Activated naive CD8-positive, alpha-beta T cell treated with anti-CD3 and anti-CD28 coated beads, Interleukin-2, amount 10 ng/mL, durations not matched to agents 7 days and 5 days (primary cell): ENCODE data around the gene HIP1R. TPM values are rescaled to one million over a fixed set of nuclear protein-coding genes. Genes with fewer than 3 reads are reported as not detected.
"Not testable (repeated sequence)": the region's sequence is repeated elsewhere in the genome, so short reads cannot be mapped to it uniquely, and the experiment has no call there.

Experiments
- ATAC-seq: fragments of 150-1000 bp; cut with Tn5 transposase; one replicate; pipeline ENCODE4 v1.10.0; 2021; ENCODE audit warnings: low read depth, moderate library complexity
- POLR2A ChIA-PET: fragments of 350-600 bp; sonication (Branson Sonifier 250); formaldehyde crosslinking; loops from one replicate; lab custom pipeline; 2021; ENCODE audit warnings: antibody characterized with exemption; lab: Charles Lee
- DNase-seq: peaks from one replicate; pipeline ENCODE4 v3.0.0; 2021
- H3K27ac Mint-ChIP-seq: one replicate; pipeline ENCODE4 v1.8.0; 2022; ENCODE audit warnings: mild to moderate bottlenecking, mixed read lengths
- H3K27me3 Mint-ChIP-seq: one replicate; pipeline ENCODE4 v1.8.0; 2022; ENCODE audit warnings: mild to moderate bottlenecking, moderate library complexity, mixed read lengths
- H3K36me3 Mint-ChIP-seq: one replicate; pipeline ENCODE4 v1.8.0; 2021; ENCODE audit warnings: mild to moderate bottlenecking, mixed read lengths
- H3K4me1 Mint-ChIP-seq: one replicate; pipeline ENCODE4 v1.8.0; 2021; ENCODE audit warnings: mixed read lengths
- H3K4me3 Mint-ChIP-seq: one replicate; pipeline ENCODE4 v1.8.0; 2022; ENCODE audit warnings: mild to moderate bottlenecking, moderate library complexity, mixed read lengths
- H3K9me3 Mint-ChIP-seq: one replicate; pipeline ENCODE4 v1.8.0; 2021; ENCODE audit warnings: mixed read lengths
- total RNA-seq, 2 experiments: library from RNA; stranded (reverse); gene quantifications; one replicate each; pipeline ENCODE4 v1.2.3, GENCODE V29; 2021

HIP1R gene
- total RNA-seq, 2 experiments from 2014 or later: 54.7 to 57.8 TPM

DNA sequence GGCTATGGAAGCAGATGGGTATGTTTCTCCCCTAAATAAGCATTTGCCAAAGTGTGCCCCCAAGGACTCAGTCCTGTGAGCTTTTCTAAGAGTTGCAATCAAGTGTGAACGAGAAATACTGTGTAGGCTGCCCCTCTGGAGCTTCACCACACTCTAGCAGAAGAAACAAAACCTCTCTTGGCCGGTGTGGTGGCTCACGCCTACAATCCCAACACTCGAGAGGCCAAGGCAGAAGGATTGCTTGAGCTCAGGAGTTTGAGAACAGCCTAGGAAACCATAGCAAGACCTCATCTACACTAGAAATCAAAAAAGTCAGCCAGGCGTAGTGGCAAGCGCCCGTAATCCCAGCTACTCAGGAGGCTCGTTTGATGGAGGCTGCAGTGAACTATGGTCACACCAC is 50.9 kb downstream of the HIP1R start:
- peaks cover 15% of the 10 kb centered on the region for H3K36me3 Mint-ChIP-seq
- ATAC-seq: no peak
- no peaks in the 10 kb centered on the region for H3K27me3 Mint-ChIP-seq
- no peak overlapping the region for H3K4me3 Mint-ChIP-seq
- H3K9me3 Mint-ChIP-seq: no peaks in the 10 kb centered on the region
- no peak for DNase-seq
- POLR2A ChIA-PET: interaction anchor here (0.7 to 1.2 kb wide), 3 partner anchors 11 to 347 kb away, joined by 3 to 5 read pairs (median 3); partner anchors contain the start of genes MPHOSPH9 and MTRFR
- peaks cover 73% of the 10 kb centered on the region for H3K4me1 Mint-ChIP-seq
- no peak overlapping the region for H3K27ac Mint-ChIP-seq

DNA sequence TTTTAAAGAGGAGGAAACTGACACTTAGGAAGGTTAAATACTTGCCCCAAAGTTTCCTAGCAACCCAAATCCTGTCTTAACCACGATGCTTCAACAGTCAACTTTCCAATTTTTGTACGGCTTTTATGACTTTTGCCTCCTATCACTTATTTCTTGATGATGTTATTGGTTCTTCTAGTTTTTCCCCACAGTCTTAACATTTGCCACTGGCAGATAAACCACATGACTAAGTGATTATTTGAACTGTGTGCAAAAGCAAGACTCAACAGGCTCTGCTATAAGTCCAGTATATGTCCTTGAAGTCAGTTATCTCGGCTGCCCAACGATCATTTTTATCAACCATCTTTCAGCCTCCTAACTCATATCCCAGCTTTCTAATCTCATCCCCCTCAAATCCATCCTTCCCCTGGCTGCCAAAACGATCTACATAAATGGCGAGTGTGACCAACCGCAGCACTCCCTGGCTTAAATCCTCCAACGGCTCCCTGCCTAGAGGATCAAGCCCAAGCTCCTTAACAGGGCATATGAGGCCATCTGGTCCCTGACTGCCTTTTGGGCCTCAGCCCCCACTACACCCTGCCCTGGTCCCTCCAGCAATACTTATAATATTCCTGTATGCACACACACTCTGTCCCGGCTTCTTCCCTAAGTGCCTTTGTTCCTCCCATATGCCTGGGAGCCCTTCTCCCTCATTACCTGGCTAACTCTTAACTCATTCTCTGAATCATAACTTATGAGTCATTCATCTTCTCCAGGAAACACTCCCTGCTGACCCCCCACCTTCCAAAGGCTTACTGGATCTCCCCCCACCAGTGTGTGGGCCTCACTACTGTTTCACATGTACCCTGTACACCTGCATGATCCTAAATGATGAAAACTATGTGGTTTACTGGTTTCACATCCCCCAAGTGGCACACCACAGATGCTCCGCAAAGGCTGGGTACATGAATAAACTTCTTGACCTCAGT is 51.9 kb downstream of the HIP1R start:
- POLR2A ChIA-PET: interaction anchor here (1.2 to 2.8 kb wide), 4 partner anchors 11 to 346 kb away, joined by 3 to 14 read pairs (median 9); partner anchors contain the start of genes MPHOSPH9 and MTRFR
- peak; percentile 40 for ATAC-seq
- Mint-ChIP-seq H3K36me3 (peaks cover 15% of the 10 kb centered on the region), H3K4me1 (peaks cover 73% of the 10 kb centered on the region), H3K4me3 (peak overlapping the region; percentile 88), H3K9me3 (no peaks in the 10 kb centered on the region), H3K27me3 (no peaks in the 10 kb centered on the region), H3K27ac (peak overlapping the region; percentile 97)
- no peak for DNase-seq

DNA sequence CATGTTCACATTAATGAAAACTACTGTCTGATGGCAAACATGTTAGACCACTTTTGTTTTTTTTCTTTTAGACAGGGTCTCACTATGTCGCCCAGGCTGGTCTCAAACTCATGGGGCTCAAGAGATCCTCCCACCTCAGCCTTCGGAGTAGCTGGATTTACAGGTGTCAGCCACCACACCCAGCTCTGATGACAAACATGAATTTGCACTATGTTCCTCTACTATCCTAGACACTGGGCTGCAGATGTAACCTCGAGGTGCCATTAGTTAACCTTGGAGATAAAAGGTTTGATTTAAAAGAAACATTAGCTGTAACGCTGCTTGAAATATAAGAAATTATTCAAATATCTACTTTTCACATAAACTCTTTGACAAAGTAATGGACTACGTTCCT is 52.6 kb downstream of the HIP1R start:
- Mint-ChIP-seq H3K9me3 (no peaks in the 10 kb centered on the region), H3K4me3 (peak overlapping the region; percentile 88), H3K4me1 (peaks cover 73% of the 10 kb centered on the region), H3K36me3 (peaks cover 18% of the 10 kb centered on the region), H3K27ac (peak overlapping the region; percentile 97), H3K27me3 (no peaks in the 10 kb centered on the region)
- ATAC-seq (peak; percentile 5), DNase-seq (no peak)
- POLR2A ChIA-PET: interaction anchor here (1.3 to 2.8 kb wide), 5 partner anchors 10 to 23 kb away, joined by 4 to 14 read pairs (median 6); no protein-coding TSS in a partner anchor

GRCh38 chr12:122888232-122888752 is 53.0 kb downstream of the HIP1R start:
- Mint-ChIP-seq H3K27ac (peak overlapping the region; percentile 97), H3K27me3 (no peaks in the 10 kb centered on the region), H3K36me3 (peaks cover 16% of the 10 kb centered on the region), H3K4me3 (peak overlapping the region; percentile 88), H3K4me1 (peaks cover 69% of the 10 kb centered on the region), H3K9me3 (no peaks in the 10 kb centered on the region)
- DNase-seq (no peak), ATAC-seq (peak; percentile 75)
- POLR2A ChIA-PET: interaction anchor here (1.3 to 2.8 kb wide), 5 partner anchors 10 to 23 kb away, joined by 4 to 14 read pairs (median 6); no protein-coding TSS in a partner anchor

- Mint-ChIP-seq H3K27ac (peak overlapping the region; percentile 72), H3K4me1 (peaks cover 73% of the 10 kb centered on the region), H3K36me3 (peaks cover 7% of the 10 kb centered on the region), H3K9me3 (no peaks in the 10 kb centered on the region), H3K27me3 (no peaks in the 10 kb centered on the region), H3K4me3 (peak overlapping the region; percentile 65)
- POLR2A ChIA-PET: interaction anchor here (0.7 to 2.8 kb wide), 3 partner anchors 8 to 86 kb away, joined by 3 to 14 read pairs (median 3); no protein-coding TSS in a partner anchor
- no peak for ATAC-seq
- DNase-seq: no peak
Measured at GRCh38 chr12:122889761-122890520, 54.7 kb downstream of the HIP1R start.

DNA sequence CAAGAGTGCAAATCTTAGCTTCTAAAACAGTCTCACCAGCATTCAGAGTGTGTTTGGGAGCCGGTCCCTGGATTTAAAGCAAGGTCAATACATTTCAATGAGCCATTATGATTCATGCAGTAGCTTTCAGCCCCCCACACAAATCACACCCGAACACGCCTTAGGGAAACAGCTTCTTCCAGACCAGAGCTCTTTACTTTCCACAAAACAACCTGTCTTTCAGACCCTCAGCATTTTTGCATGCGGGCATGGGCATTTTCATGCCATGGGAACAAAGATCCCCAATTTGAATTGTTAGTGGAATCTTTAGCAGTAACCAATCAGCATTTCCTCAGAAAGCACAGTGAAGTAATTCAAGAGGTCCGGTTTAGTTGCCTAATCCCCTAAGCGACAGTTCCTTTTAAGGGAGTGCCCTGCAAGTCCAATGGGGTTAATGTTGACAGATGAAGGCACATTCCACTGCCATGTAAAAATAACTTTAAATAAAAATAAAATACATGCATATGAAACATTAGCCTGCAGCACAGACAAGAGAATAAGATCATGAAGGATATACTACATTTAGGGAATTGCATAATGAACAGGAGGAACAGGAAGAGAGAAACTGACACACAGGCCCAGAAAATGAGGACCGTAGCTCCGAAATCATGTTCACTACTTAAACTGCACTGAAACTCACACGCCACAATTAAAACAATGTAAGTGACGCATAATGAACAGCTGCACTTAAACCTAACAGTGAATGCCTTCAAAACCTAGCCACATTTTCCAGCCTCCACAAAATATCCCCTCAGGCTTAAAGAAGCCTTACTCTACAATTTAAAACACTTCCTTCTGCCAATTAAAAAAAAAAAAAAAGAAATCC is 56.6 kb downstream of the HIP1R start:
- POLR2A ChIA-PET: no interaction called here
- no peak for ATAC-seq
- H3K4me3 Mint-ChIP-seq: no peak overlapping the region

GRCh38 chr12:122892724-122893123 is 57.5 kb downstream of the HIP1R start:
- H3K27me3 Mint-ChIP-seq, POLR2A ChIA-PET, H3K27ac Mint-ChIP-seq, DNase-seq, ATAC-seq, H3K9me3 Mint-ChIP-seq, H3K36me3 Mint-ChIP-seq: not testable (repeated sequence)
- Mint-ChIP-seq H3K4me3 (peak overlapping the region; percentile 19), H3K4me1 (peaks cover 74% of the 10 kb centered on the region)

More for the DNA sequence above, 56.6 kb downstream of the HIP1R start:
- H3K9me3 Mint-ChIP-seq: no peaks in the 10 kb centered on the region
- no peaks in the 10 kb centered on the region for H3K27me3 Mint-ChIP-seq
- peaks cover 7% of the 10 kb centered on the region for H3K36me3 Mint-ChIP-seq
- DNase-seq: no peak
- H3K4me1 Mint-ChIP-seq: peaks cover 77% of the 10 kb centered on the region
- H3K27ac Mint-ChIP-seq: no peak overlapping the region

DNA sequence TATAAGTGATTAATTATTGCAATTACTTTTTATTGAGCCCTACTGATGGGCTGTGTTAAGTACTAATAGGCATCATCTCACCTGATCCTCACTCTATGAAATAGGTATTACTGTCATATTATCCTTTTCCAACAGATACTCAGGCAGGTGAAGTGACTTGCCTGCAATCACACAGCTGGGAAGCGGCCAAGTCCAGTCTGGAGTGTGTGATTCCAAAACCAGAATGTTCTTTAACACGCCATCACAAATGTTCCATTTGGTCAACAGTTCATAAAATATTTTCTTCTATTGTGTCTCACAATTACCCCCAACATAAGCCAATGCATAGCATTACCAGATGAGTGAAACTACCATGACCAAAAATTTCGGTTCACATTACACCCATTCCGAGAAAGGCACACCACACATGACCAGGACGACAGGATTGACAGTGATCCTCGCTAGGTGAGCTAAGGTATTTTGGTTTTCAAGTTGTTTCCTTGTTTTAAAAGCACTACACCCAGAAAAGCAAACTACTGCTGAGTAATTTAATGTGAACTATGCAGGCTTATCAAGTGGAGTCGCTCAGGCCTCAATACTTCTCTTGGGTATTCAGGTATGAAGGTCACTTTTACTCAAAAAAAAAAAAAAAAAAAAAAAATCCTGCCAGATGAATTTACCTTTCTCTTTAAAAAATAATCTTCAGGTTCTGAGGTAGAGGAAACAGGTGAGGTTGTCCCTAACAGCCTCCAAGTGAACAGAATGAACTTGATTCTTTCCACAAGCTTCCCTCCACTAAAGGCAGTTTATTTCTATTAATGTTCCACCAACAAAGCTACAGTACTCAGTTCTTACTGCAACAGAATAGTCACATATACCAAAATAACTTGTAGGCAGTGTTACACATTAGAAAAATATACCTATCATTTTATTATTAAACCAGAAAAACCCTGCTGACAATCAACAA is 58.2 kb downstream of the HIP1R start:
- Mint-ChIP-seq H3K4me1 (peaks cover 75% of the 10 kb centered on the region), H3K27ac (no peak overlapping the region), H3K4me3 (peak overlapping the region; percentile 90), H3K36me3 (peaks cover 7% of the 10 kb centered on the region), H3K27me3 (no peaks in the 10 kb centered on the region), H3K9me3 (no peaks in the 10 kb centered on the region)
- POLR2A ChIA-PET: interaction anchor here (1.4 to 1.5 kb wide), 3 partner anchors 17 to 73 kb away, joined by 4 to 5 read pairs (median 5); partner anchors contain the start of gene ABCB9
- DNase-seq: no peak
- no peak for ATAC-seq

DNA sequence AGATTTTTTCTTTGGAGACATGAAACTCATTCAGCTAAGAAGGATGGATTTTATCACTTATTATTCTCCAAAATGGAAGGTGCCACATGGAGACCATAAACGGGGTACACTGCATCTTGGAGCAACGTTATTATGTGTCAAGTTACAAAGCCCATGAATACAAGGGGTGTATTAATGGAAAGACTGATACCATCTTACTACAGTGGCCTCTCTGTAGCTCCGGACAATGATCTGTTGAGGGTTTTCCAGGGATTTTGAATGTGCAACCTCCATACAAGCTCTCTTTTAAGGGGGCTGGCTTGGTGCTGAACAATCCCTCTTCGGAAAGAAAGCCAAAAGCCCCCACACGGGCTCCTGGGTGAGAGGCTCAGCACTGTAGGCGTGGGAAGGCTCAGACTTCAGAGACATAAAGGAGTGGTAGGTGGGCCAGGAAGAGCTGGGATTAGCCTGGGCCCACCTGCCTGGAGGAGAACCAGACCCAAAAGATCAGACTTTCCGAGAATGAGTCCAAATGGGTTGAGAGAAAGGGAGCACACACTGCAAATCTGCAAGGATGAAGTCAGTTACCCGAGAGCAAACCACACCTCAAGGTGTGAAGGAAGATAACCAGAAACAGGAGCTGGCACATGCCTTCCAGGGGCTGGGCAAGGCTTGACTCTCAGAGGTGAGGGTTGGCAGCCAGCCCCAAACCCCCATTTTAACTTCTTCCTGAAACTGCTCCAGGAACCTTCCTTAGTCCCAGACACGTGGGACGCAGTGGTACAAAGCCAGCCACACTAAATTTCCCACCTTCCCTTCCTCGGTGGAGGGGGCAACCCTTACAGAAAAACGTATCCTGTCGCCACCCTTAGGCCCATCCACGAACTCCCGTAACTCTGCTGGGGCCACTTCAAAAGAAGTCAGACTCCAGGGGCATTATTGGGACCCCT is 59.2 kb downstream of the HIP1R start:
- peak overlapping the region; percentile 90 for H3K27ac Mint-ChIP-seq
- H3K4me1 Mint-ChIP-seq: peaks cover 74% of the 10 kb centered on the region
- peaks cover 7% of the 10 kb centered on the region for H3K36me3 Mint-ChIP-seq
- H3K27me3 Mint-ChIP-seq: no peaks in the 10 kb centered on the region
- no peak for DNase-seq
- peak overlapping the region; percentile 90 for H3K4me3 Mint-ChIP-seq
- no peaks in the 10 kb centered on the region for H3K9me3 Mint-ChIP-seq
- POLR2A ChIA-PET: interaction anchor here (1.1 to 1.5 kb wide), 6 partner anchors 12 to 339 kb away, joined by 3 to 5 read pairs (median 4); partner anchors contain the start of genes ABCB9, MTRFR and OGFOD2
- ATAC-seq: no peak

DNA sequence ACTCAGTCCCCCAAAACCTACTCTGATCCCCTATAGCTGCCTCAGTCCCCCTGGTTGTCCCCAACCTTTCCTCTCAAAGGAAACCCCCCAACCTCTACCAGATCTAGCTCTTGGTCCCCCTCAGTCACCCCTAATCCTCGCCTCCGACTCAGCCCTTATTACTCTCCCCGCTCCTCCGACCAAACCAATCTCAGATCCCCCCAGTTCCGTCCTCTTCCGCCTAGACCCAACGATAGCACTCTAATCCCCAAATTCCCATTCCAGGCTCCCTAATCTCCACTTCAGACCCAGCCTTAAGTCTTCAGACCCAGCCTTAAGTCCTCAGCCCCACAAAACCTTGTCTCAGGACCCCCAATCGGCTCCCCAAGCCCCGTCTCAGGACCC is 60.1 kb downstream of the HIP1R start:
- H3K27me3 Mint-ChIP-seq: no peaks in the 10 kb centered on the region
- H3K4me3 Mint-ChIP-seq: peak overlapping the region; percentile 90
- peaks cover 75% of the 10 kb centered on the region for H3K4me1 Mint-ChIP-seq
- ATAC-seq (no peak), DNase-seq (no peak)
- peak overlapping the region; percentile 90 for H3K27ac Mint-ChIP-seq
- H3K36me3 Mint-ChIP-seq: peaks cover 6% of the 10 kb centered on the region
- POLR2A ChIA-PET: interaction anchor here (0.6 to 1.5 kb wide), 7 partner anchors 13 to 338 kb away, joined by 3 to 4 read pairs (median 3); partner anchors contain the start of genes ABCB9, MTRFR and OGFOD2
- H3K9me3 Mint-ChIP-seq: no peaks in the 10 kb centered on the region
